BJ (cell line): ENCODE data around the gene KCNE3. TPM values are rescaled to one million over a fixed set of nuclear protein-coding genes. Genes with fewer than 3 reads are reported as not detected.

ENCODE experiments used
- CTCF ChIA-PET: fragments of 350-600 bp; formaldehyde crosslinking; extraction: SDS; loops from one replicate; lab custom pipeline; 2021; ENCODE audit warnings: antibody characterized with exemption, inconsistent platforms; lab: Yijun Ruan, JAX
- POLR2A ChIA-PET: fragments of 300-600 bp; sonication (Branson Sonifier 250); formaldehyde crosslinking; extraction: SDS; loops from one replicate; lab custom pipeline; 2021; ENCODE audit warnings: antibody characterized with exemption; lab: Charles Lee
- DNase-seq: peaks from one replicate; pipeline ENCODE4 v3.0.0-alpha.2; 2011; ENCODE audit warnings: low read depth
- H3K27me3 ChIP-seq: 2 replicates; pipeline ENCODE4 v1.6.0; 2011; ENCODE audit warnings: low read length; ENCODE audit not compliant: control insufficient read depth, insufficient read depth
- H3K36me3 ChIP-seq: 2 replicates; pipeline ENCODE4 v1.5.1; 2011; ENCODE audit warnings: low read length; ENCODE audit not compliant: control insufficient read depth, insufficient read depth
- H3K4me3 ChIP-seq: 2 replicates; pipeline ENCODE4 v1.5.1; 2011; ENCODE audit warnings: low read depth, mild to moderate bottlenecking, control low read depth, low read length
- CTCF ChIP-seq: IDR thresholded peaks from 2 replicates; pipeline ENCODE4 v1.5.1; 2011; ENCODE audit warnings: low read depth, mild to moderate bottlenecking, control low read depth, inconsistent platforms, low read length, moderate library complexity; ENCODE audit not compliant: insufficient read depth
- polyA plus RNA-seq: library from polyadenylated mRNA; depleted of rRNA; stranded (reverse); fragments of >200 nt; gene quantifications from 2 replicates; pipeline ENCODE4 v1.2.3, GENCODE V29; 2011; rRNA removed
- small RNA-seq: library from RNA; depleted of rRNA; stranded (forward); fragments of <200 nt; gene quantifications from one replicate; pipeline ENCODE3, GENCODE V24; 2012; ENCODE audit warnings: low replicate concordance, low read depth; ENCODE audit not compliant: insufficient read length

KCNE3 gene
- polyA plus RNA-seq, 1 experiment = 0.94 TPM

- ChIA-PET POLR2A (no interaction called here), CTCF (interaction anchor here (0.8 to 1.8 kb wide), 3 partner anchors 36 to 157 kb away, joined by 3 to 5 read pairs (median 4); no protein-coding TSS in a partner anchor)
- Histone ChIP-seq H3K4me3 (no peak overlapping the region), H3K27me3 (peaks cover 3% of the 10 kb centered on the region; the same call in 1 of the 2 replicates), H3K36me3 (no peaks in the 10 kb centered on the region)
- TF ChIP-seq CTCF = no peak
- DNase-seq = no peak
These were observed 55.0 kb downstream of the KCNE3 start for GRCh38 chr11:74412321-74412720.

- Histone ChIP-seq H3K36me3 (no peaks in the 10 kb centered on the region), H3K27me3 (peaks cover 5% of the 10 kb centered on the region), H3K4me3 (no peak overlapping the region)
- POLR2A ChIA-PET = no interaction called here
- CTCF ChIA-PET = no interaction called here
- no peak for TF ChIP-seq CTCF
- DNase-seq = no peak
These were observed 57.7 kb downstream of the KCNE3 start for GRCh38 chr11:74409633-74410032.

Small RNAs within 50 kb of the gene (small RNA-seq; reads per million reads assigned to genes)
- gene CYCSP27 = not detected

Other genes starting within 250 kb of the KCNE3 start
- 13.5 and 14.1 TPM in 2 replicates for gene P4HA3, start 155.9 kb downstream of the KCNE3 start, polyA plus RNA-seq
- gene PGM2L1, start 69.1 kb downstream of the KCNE3 start, polyA plus RNA-seq = 0.97 and 1.6 TPM in 2 replicates
- gene LIPT2, start 26.2 kb upstream of the KCNE3 start, polyA plus RNA-seq = 2.5 and 2.6 TPM in 2 replicates
- 11.4 and 12.6 TPM in 2 replicates for gene POLD3, start 125.0 kb upstream of the KCNE3 start, polyA plus RNA-seq